Measurements from ENCODE around the gene JAML. TPM values are rescaled to one million over a fixed set of nuclear protein-coding genes. Genes with fewer than 3 reads are reported as not detected.

Gene JAML
- total RNA-seq, 1 experiment from 2014 or later, result not detected

DNA sequence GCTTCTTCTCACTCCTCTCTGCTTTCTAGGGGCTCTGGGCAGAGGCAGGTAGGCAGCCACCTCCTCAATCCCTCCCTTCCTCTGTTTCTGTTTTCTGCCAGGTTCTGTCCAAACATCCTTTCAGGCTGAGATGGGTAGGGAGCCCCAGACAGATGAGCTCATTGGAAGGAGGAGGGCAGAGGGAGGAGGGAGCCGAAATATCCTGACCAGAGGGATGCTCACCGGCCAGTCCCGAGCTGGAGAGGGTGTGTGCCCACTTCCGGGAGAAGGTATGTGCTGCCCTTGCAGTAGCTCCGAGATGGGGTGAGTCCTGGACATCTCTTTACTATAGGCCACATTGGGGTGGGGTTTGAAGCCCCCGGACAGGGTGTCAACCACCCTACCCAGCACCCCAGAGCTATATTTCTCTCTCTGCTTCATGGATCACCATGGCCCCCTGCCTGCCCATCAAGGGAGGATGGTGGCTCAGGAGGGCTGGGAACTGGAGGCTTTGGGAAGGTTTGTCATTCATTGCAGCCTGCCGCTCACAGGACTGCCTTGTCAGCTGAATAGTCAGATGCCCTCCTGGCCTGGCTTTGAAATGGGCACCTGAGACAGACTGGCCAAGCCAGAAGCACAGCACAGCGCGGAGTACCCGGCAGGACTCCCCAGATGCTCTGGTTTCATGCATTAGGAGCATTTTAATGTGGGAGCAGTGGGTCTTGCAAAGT lies 67.5 kb downstream of the JAML start:
- Mint-ChIP-seq H3K27me3 (ENCODE audit: unreplicated experiment) (peaks cover 99% of the 10 kb centered on the region), H3K4me3 (ENCODE audit: low read depth, unreplicated experiment) (peak overlapping the region; percentile 41), H3K9me3 (ENCODE audit: low read depth, unreplicated experiment) (no peaks in the 10 kb centered on the region), H3K27ac (ENCODE audit: unreplicated experiment) (no peak overlapping the region), H3K36me3 (ENCODE audit: insufficient read depth, unreplicated experiment) (no peaks in the 10 kb centered on the region), H3K4me1 (ENCODE audit: low read depth, unreplicated experiment) (no peaks in the 10 kb centered on the region)
- CTCF ChIA-PET, result no interaction called here
- BruUV-seq (replicated peaks), result no TSS peak
- no peak for DNase-seq
- TF ChIP-seq, protein P1, sequence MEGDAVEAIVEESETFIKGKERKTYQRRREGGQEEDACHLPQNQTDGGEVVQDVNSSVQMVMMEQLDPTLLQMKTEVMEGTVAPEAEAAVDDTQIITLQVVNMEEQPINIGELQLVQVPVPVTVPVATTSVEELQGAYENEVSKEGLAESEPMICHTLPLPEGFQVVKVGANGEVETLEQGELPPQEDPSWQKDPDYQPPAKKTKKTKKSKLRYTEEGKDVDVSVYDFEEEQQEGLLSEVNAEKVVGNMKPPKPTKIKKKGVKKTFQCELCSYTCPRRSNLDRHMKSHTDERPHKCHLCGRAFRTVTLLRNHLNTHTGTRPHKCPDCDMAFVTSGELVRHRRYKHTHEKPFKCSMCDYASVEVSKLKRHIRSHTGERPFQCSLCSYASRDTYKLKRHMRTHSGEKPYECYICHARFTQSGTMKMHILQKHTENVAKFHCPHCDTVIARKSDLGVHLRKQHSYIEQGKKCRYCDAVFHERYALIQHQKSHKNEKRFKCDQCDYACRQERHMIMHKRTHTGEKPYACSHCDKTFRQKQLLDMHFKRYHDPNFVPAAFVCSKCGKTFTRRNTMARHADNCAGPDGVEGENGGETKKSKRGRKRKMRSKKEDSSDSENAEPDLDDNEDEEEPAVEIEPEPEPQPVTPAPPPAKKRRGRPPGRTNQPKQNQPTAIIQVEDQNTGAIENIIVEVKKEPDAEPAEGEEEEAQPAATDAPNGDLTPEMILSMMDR (IDR thresholded peaks at IDR 0.05; ENCODE audit: unreplicated experiment), result no peak
- intact Hi-C loops (cut with micrococcal nuclease; ENCODE audit: unreplicated experiment), result no loop called here

DNA sequence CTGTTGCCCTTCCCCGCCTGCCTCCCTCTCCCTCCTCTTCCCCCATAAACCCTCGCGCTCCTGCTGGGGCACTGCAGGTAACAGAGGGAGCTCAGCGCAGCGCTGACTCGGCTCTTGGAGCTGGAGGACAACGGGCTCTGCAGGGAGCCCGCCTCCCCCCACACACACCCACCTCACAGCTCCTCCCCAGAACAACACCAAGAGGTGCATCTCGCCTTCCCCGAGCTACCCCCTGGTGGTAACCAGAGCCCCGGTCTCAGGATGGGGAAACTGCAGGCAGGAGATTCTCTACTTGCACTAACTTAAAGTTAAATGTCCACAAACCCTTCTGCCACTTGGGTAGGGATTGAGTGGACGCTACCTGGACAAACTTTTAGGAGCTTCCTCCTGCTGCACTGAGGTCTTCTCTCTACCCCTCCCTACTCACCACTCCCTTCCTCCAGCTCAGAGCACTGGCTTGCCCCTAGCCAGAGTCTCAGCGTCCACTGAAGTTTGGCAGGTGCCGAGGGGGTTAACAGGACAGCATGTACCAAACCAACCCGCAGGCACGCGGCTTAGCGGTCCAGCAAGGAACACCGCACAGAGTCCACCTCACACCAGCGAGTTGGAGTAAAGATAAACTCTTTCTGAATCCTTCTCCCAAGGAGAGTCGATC lies 68.2 kb downstream of the JAML start:
- Mint-ChIP-seq H3K36me3 (ENCODE audit: insufficient read depth, unreplicated experiment) (no peaks in the 10 kb centered on the region), H3K9me3 (ENCODE audit: low read depth, unreplicated experiment) (no peaks in the 10 kb centered on the region), H3K4me1 (ENCODE audit: low read depth, unreplicated experiment) (no peaks in the 10 kb centered on the region), H3K4me3 (ENCODE audit: low read depth, unreplicated experiment) (peak overlapping the region; percentile 41), H3K27me3 (ENCODE audit: unreplicated experiment) (peaks cover 93% of the 10 kb centered on the region), H3K27ac (ENCODE audit: unreplicated experiment) (no peak overlapping the region)
- TF ChIP-seq, protein P1 (IDR thresholded peaks at IDR 0.05; ENCODE audit: unreplicated experiment), result no peak
- CTCF ChIA-PET, result interaction anchor here (2.3 kb wide), 1 partner anchor 15 kb away, joined by 14 read pairs; no protein-coding TSS in a partner anchor
- no TSS peak for BruUV-seq (replicated peaks)
- intact Hi-C loops (cut with micrococcal nuclease; ENCODE audit: unreplicated experiment), result no loop called here
- DNase-seq, result peak; percentile 16

DNA sequence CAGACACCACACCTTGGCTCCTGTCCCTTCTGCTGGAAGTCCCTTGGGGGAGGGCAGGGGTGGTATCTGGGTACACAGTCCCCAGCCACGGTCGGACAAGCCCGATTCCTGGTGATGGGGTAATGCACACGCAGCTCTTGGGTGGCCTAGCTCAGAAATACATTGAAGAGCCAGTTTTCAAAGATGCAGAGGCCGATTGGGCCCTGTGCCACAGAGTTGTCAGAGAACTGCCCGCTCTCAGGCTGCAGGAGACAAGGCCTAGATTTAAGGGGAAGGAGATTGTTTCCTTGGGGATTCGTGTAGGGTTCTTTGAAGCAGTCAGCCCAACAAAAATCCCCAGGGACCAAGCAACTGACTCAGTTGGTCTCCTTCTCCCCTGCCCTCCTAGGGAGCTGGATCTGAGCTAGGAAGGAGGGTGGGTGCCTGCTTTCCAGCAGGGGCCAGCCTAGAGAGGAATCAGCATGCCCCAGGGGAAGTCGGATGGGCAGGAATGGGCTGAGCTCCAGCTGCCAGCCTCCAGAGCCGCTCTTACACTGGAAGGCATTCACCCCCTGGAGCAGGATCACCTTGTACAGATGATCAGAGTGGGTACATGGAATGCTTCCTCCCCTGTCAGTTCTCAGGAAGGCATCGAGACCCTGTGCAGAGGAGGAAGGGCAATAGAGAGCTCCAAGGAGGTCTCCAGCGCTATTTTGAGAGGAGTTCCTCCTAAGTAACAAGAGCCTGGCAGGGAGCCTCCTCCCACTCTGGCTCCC lies 68.9 kb downstream of the JAML start:
- Mint-ChIP-seq H3K4me1 (ENCODE audit: low read depth, unreplicated experiment) (no peaks in the 10 kb centered on the region), H3K27ac (ENCODE audit: unreplicated experiment) (no peak overlapping the region), H3K27me3 (ENCODE audit: unreplicated experiment) (peaks cover 92% of the 10 kb centered on the region), H3K36me3 (ENCODE audit: insufficient read depth, unreplicated experiment) (no peaks in the 10 kb centered on the region), H3K4me3 (ENCODE audit: low read depth, unreplicated experiment) (no peak overlapping the region), H3K9me3 (ENCODE audit: low read depth, unreplicated experiment) (no peaks in the 10 kb centered on the region)
- TF ChIP-seq, protein P1 (IDR thresholded peaks at IDR 0.05; ENCODE audit: unreplicated experiment), result no peak
- CTCF ChIA-PET, result interaction anchor here (2.3 kb wide), 1 partner anchor 16 kb away, joined by 14 read pairs; no protein-coding TSS in a partner anchor
- intact Hi-C loops (cut with micrococcal nuclease; ENCODE audit: unreplicated experiment), result no loop called here
- DNase-seq, result no peak
- BruUV-seq (replicated peaks), result no TSS peak

DNA sequence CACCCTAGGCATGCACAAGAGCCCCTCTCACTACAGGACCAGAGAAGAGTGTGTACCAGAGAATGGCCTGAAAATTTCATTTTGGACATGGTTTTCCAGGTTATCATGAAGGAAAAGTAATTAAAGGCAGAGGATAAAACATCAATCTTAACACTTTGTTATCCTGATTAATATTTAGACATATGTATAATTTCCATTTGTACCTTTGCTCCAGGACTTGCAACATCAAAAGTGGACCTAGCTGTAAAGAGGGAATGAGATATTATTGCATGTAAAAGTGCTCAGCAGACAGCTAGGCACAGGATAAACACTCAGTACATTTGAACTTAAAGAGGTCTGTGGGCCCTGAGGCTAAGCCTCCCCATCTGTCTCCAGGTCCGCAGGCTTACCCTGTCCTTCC lies 70.2 kb downstream of the JAML start:
- TF ChIP-seq, protein P1 (IDR thresholded peaks at IDR 0.05; ENCODE audit: unreplicated experiment), result no peak
- Mint-ChIP-seq H3K9me3 (ENCODE audit: low read depth, unreplicated experiment) (no peaks in the 10 kb centered on the region), H3K27ac (ENCODE audit: unreplicated experiment) (no peak overlapping the region), H3K36me3 (ENCODE audit: insufficient read depth, unreplicated experiment) (no peaks in the 10 kb centered on the region), H3K4me3 (ENCODE audit: low read depth, unreplicated experiment) (no peak overlapping the region), H3K27me3 (ENCODE audit: unreplicated experiment) (peaks cover 93% of the 10 kb centered on the region), H3K4me1 (ENCODE audit: low read depth, unreplicated experiment) (no peaks in the 10 kb centered on the region)
- intact Hi-C loops (cut with micrococcal nuclease; ENCODE audit: unreplicated experiment), result no loop called here
- CTCF ChIA-PET, result interaction anchor here (0.5 to 2.3 kb wide), 2 partner anchors 17 to 781 kb away, joined by 5 to 14 read pairs; no protein-coding TSS in a partner anchor
- no TSS peak for BruUV-seq (replicated peaks)
- DNase-seq, result no peak
